AG08395 (cell line): Measurements from ENCODE around the gene SERPINA3.
"Not testable (repeated sequence)": the region's sequence is repeated elsewhere in the genome, so short reads cannot be mapped to it uniquely, and the experiment has no call there.

Source experiments
- DNase-seq: peaks from one replicate; pipeline ENCODE4 v3.0.0; 2012; ENCODE audit warnings: mixed read lengths, low spot score

Gene SERPINA3

GRCh38 chr14:94584591-94585280 is 27.5 kb upstream of the SERPINA3 start:
- DNase-seq = no peak

- DNase-seq = no peak
Measured at GRCh38 chr14:94586635-94587034, 25.6 kb upstream of the SERPINA3 start.

DNA sequence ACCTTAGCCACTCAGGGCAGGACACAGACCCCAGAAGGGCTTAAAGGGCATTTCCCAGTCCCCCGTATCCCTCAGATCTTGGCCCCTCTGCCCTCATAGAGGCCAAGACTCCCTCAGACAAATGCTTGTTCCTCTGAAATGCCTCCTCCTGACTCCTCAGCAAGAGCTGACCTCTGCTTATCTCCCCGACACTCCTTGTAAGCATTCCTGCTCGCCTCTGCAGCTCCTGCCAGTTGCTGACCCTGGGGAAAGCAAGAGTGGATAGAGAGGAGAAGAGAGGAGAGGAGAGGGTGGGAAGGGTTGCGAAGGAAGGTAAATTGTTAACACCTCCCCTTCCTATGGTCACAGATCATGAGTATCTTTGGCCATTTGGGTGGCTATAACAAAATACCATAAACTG is 23.9 kb upstream of the SERPINA3 start:
- no peak for DNase-seq

- DNase-seq = no peak
Measured at GRCh38 chr14:94591073-94591472, 21.1 kb upstream of the SERPINA3 start.

- no peak for DNase-seq
Measured at GRCh38 chr14:94591871-94592270, 20.3 kb upstream of the SERPINA3 start.

GRCh38 chr14:94592457-94592856 is 19.7 kb upstream of the SERPINA3 start:
- no peak for DNase-seq

GRCh38 chr14:94593376-94593748 is 18.8 kb upstream of the SERPINA3 start:
- no peak for DNase-seq

- DNase-seq = no peak
Measured at GRCh38 chr14:94593749-94594431, 18.3 kb upstream of the SERPINA3 start.

- no peak for DNase-seq
Measured at GRCh38 chr14:94594441-94594840, 17.8 kb upstream of the SERPINA3 start.

DNA sequence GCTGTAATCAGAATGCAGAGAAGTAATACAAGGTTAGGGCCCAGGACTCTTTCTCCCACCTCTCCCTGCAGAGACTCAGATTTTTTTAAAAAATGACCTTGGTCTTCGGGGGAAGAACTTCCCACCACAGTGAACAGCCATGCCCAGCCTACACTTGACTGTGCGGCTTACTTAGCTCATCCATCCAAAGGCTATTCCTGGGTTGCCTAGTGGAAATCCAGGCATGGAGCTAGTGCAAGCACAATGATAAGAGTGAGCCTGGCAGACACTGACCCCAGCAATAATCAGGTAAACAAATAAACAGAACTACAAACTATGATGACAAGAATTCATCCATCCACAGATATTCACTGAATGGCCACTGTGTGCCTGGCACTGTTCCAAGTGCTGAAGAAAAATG is 16.3 kb upstream of the SERPINA3 start:
- DNase-seq = no peak

DNA sequence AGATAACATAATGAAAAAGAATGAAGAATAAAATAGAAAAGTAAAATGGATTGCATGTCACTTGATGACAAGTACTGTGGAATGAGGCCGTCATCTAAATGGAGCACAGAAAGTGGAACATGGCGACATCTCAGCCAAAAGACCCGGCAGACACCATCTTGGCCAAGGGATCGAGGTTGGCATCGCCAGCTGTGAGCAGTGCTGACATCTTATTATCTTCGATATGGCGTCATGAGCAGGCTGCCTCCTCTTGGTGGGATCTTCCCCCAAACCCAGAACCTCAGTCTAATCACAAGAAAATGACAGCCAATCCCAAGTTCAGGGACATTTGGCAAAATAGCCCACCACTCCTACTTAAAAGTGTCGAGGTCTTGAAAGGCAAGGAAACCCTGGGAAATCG is 15.8 kb upstream of the SERPINA3 start:
- DNase-seq = no peak

DNA sequence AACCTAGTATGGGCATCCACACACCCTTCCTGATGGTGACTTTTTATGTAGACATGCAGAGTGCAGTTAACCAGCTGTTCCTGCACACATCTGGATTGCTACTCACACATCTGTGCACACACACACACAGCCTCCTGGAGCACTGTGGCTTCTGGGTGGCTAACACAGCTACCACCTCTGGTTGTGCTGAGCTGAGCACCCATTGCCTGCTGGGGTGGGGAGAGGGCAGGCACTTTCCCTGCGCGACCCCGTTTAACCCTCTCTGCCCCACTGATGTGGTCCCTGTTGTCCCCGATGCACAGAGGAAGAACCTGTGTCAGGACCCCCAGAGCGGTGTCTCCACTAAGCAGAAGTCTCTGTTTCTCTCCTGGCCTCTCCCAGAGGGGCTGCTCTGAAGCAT is 14.4 kb upstream of the SERPINA3 start:
- DNase-seq = no peak

- DNase-seq = no peak
Measured at GRCh38 chr14:94598506-94598815, 13.7 kb upstream of the SERPINA3 start.

DNA sequence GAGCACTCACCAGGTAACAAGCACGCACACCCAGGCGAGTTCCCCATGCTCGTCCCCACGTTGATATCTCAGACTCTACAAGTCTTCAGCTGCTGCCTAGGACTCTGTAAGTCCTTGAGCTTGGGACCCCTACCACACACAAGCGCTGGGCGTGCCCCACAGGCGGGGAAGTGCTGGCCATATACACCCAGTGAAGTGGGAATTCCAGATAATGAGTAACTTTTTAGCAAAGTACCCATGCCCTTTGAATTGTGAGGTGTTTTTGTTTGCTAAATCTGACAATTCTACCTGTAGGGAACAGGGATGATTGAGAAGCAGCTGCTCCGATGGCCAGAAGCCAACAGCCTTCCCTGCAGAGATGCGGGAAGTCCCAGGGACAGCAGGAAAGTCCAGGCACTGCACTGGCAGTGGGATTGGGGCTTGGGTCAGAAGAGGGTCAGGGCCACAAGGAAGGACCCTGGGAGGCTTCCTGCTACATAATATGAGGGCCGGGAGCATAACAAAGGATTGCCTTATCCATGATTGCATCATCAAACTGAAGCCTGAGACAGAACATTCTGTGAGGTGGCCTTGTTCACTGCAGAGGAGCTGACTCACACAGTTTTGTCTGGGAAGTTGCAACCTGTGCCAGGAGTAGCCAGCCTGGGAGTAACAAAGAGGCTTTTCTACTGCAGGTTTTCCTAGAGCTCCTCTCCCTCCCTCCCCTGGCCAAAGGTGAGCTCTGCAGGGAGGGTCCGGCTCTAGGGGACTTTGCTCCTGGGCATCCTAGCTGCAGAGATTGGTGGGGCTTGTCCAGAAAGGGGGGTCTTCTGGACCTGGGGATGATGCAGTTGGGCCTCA is 13.2 kb upstream of the SERPINA3 start:
- DNase-seq = peak; percentile 91

DNA sequence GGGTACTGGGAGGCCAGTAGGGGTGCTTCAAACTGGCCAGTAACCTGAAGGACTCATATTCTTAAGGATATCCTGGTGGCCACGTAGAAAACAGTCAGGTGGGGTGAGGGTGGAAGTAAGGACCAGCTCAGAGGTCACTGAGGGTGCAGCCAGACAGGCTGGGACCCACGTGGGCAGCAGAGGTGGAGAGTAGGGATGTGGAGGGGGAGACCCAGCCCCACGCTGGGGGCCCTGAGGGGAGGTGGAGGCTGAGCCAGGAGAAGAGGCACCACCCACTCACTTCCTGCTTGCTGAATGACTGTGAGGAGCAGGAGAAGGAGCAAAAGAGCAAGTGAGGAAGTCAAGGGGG is 12.6 kb upstream of the SERPINA3 start:
- no peak for DNase-seq

DNA sequence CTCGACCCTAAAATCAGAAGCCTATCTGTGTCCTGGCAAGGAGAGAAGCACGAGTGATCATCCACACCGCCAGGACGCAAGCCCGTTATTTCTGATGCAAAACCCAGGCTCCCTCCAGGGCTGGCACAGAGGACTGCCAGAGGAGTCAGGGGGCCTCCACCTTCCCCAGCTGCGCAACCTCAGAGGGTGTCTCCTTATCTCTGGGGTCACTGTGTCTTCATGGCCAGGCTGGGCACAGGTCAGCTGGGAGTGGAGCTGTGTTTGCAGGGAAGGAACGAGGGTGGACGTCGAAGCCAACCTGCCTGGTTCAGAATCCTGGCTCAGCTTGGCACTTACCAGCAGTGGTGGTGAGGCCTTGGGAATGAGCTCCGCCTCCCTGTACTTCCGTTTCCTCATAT is 12.0 kb upstream of the SERPINA3 start:
- DNase-seq = no peak

GRCh38 chr14:94601884-94602391 is 10.3 kb upstream of the SERPINA3 start:
- DNase-seq = peak; percentile 92

DNA sequence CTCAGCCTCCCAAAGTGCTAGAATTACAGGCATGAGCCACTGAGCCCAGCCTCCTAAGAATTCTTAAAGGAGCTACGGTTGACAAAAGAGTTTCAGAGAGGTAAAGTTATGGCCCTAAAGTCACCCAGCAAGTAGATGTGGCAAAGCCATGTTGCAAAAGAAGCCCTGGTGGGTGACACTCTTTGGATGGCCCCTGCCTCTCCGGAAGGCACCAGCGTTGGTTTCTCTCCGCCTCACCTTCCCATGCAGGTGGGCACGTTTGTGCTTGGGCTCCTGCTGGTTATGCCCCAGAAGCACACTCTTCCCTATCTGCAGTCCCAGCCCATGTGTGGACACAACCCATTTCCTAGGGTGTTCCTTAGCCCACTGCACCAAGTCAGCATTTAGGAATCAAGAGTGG is 9.5 kb upstream of the SERPINA3 start:
- no peak for DNase-seq

- DNase-seq = no peak
Measured at GRCh38 chr14:94605361-94605760, 6.8 kb upstream of the SERPINA3 start.

DNA sequence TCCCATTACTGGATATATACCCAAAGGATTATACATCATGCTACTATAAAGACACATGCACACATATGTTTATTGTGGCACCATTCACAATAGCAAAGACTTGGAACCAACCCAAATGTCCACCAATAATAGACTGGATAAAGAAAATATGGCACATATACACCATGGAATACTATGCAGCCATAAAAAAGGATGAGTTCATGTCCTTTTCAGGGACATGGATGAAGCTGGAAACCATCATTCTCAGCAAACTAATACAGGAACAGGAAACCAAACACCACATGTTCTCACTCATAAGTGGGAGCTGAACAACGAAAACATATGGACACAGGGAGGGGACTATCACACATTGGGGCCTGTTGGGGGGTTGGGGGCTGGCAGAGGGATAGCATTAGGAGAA is 3.2 kb upstream of the SERPINA3 start:
- not testable (repeated sequence) for DNase-seq

DNA sequence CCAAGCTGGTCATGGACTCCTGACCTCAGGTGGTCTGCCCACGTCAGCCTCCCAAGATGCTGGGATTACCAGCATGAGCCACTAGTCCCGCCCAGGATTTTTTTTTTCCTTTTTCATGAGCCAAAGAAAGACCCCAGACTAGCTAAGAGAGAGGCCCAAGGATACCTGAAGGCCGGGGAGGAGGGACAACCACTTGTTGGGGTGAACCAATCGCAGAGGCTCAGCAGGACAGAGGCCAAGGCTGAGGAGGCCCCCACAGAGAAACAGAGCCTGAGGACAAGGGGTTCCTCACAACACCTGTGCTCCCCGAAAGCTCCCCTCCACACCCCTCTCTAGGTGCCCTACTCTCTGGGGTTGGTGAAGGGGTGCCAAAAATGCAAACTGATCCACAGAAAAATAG is 1.0 kb upstream of the SERPINA3 start:
- no peak for DNase-seq

DNA sequence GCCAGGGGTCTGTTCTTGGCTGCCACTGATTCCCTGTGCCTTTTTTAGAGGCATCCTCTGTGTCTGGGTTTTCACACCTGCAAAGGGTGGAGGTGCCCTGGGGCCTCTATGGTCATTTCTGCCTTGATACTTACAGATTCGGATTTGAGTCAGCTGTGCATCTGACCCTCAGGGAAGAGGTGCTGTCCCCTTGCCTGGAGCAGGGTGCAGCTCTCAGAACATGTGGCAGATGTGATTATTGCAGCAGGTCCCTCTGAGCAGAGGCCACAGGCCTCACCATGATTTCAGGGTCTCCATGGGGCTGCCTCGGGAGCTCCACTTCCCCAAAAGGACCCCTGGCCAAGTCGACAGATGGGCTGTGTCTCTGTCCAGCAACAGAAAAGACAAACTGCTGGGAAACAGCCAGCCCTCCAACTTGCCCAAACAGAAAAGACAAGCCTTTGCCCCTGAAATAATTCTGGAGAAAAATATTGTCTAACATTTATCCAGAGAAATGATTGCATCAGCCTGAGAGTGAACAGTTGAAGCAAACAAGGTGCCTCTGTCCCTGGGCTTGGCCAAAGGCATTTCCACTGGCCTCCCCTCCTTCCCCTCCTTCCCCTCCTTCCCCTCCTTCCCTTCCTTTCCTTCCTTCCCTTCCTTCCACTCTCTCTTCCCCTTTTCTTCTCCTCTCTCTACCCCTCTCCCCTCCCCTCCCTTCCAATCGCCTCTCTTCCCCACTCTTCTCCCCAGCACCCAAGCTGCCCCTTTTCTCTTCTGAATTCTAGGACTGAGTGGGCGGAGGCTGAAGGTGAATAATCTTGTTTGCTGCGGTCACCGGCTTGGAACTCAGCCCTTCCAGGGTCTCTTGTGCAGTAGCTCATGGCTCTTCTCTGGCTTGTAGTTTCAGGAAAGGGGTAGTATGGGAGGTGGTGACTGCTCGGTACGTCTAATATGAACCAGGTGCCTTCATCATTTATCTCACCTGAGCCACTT is 676 bp downstream of the SERPINA3 start:
- DNase-seq = no peak
